ENCODE measurements around the gene RGS7. TPM values are rescaled to one million over a fixed set of nuclear protein-coding genes. Genes with fewer than 3 reads are reported as not detected.

The RGS7 gene
- total RNA-seq, 2 experiments from 2014 or later = not detected

GRCh38 chr1:241316372-241316771, 40.6 kb downstream of the RGS7 start:
- no peaks in the 10 kb centered on the region for H3K4me1 ChIP-seq (ENCODE audit: insufficient read depth, low read length, poor library complexity, severe bottlenecking)
- POLR2A ChIA-PET = interaction anchor here (0.6 to 0.8 kb wide), 3 partner anchors 131 to 895 kb away, joined by 3 read pairs; no protein-coding TSS in a partner anchor
- H3K4me2 ChIP-seq (ENCODE audit: low read length) = no peak overlapping the region
- DNase-seq (ENCODE audit: low spot score) = no peak
- H3K27ac ChIP-seq (ENCODE audit: low read depth, low read length, poor library complexity, severe bottlenecking) = no peak overlapping the region
- no TSS peak for BruUV-seq (replicated peaks)
- no peak overlapping the region for H3K4me3 ChIP-seq (ENCODE audit: low read depth, low read length, poor library complexity, severe bottlenecking)
- H2AFZ ChIP-seq (ENCODE audit: low read length) = no peak overlapping the region
- no peaks in the 10 kb centered on the region for H3K79me2 ChIP-seq (ENCODE audit: insufficient read depth, low read depth, low read length)
- CTCF ChIA-PET (ENCODE audit: unreplicated experiment) = no interaction called here
- no peaks in the 10 kb centered on the region for H4K20me1 ChIP-seq (ENCODE audit: insufficient read depth, low read length)
- no peaks in the 10 kb centered on the region for H3K9me2 ChIP-seq (ENCODE audit: insufficient read depth, low read length)
- TF ChIP-seq CTCF (conservative IDR thresholded peaks at IDR 0.05; ENCODE audit: low read length) = no peak
- H3K9me3 ChIP-seq (ENCODE audit: low read length) = no peaks in the 10 kb centered on the region
- intact Hi-C loops (cut with micrococcal nuclease; ENCODE audit: unreplicated experiment) = no loop called here
- H3K36me3 ChIP-seq (ENCODE audit: insufficient read depth, low read length) = no peaks in the 10 kb centered on the region

- Histone ChIP-seq H2AFZ (ENCODE audit: low read length) (no peak overlapping the region), H3K4me3 (ENCODE audit: low read depth, low read length, poor library complexity, severe bottlenecking) (no peak overlapping the region), H3K79me2 (ENCODE audit: insufficient read depth, low read depth, low read length) (no peaks in the 10 kb centered on the region), H3K27ac (ENCODE audit: low read depth, low read length, poor library complexity, severe bottlenecking) (no peak overlapping the region), H3K9me3 (ENCODE audit: low read length) (no peaks in the 10 kb centered on the region), H3K4me1 (ENCODE audit: insufficient read depth, low read length, poor library complexity, severe bottlenecking) (no peaks in the 10 kb centered on the region), H3K36me3 (ENCODE audit: insufficient read depth, low read length) (no peaks in the 10 kb centered on the region), H3K4me2 (ENCODE audit: low read length) (no peak overlapping the region), H4K20me1 (ENCODE audit: insufficient read depth, low read length) (no peaks in the 10 kb centered on the region), H3K9me2 (ENCODE audit: insufficient read depth, low read length) (no peaks in the 10 kb centered on the region)
- no TSS peak for BruUV-seq (replicated peaks)
- POLR2A ChIA-PET = interaction anchor here (0.8 kb wide), 1 partner anchor 230 kb away, joined by 4 read pairs; no protein-coding TSS in a partner anchor
- no peak for DNase-seq (ENCODE audit: low spot score)
- no peak for TF ChIP-seq CTCF (conservative IDR thresholded peaks at IDR 0.05; ENCODE audit: low read length)
- no peak for TF ChIP-seq EZH2phosphoT487 (IDR thresholded peaks at IDR 0.05; ENCODE audit: borderline replicate concordance, low read depth, low read length)
- CTCF ChIA-PET (ENCODE audit: unreplicated experiment) = no interaction called here
- intact Hi-C loops (cut with micrococcal nuclease; ENCODE audit: unreplicated experiment) = no loop called here
These were observed 45.8 kb downstream of the RGS7 start for GRCh38 chr1:241311056-241311746.

GRCh38 chr1:241310451-241310850, 46.6 kb downstream of the RGS7 start:
- POLR2A ChIA-PET = interaction anchor here (0.8 kb wide), 1 partner anchor 231 kb away, joined by 4 read pairs; no protein-coding TSS in a partner anchor
- Histone ChIP-seq H3K36me3 (ENCODE audit: insufficient read depth, low read length) (no peaks in the 10 kb centered on the region), H3K9me3 (ENCODE audit: low read length) (no peaks in the 10 kb centered on the region), H3K9me2 (ENCODE audit: insufficient read depth, low read length) (no peaks in the 10 kb centered on the region), H4K20me1 (ENCODE audit: insufficient read depth, low read length) (no peaks in the 10 kb centered on the region), H3K4me2 (ENCODE audit: low read length) (no peak overlapping the region), H3K27ac (ENCODE audit: low read depth, low read length, poor library complexity, severe bottlenecking) (no peak overlapping the region), H3K4me1 (ENCODE audit: insufficient read depth, low read length, poor library complexity, severe bottlenecking) (no peaks in the 10 kb centered on the region), H3K4me3 (ENCODE audit: low read depth, low read length, poor library complexity, severe bottlenecking) (no peak overlapping the region), H2AFZ (ENCODE audit: low read length) (no peak overlapping the region), H3K79me2 (ENCODE audit: insufficient read depth, low read depth, low read length) (no peaks in the 10 kb centered on the region)
- DNase-seq (ENCODE audit: low spot score) = no peak
- no TSS peak for BruUV-seq (replicated peaks)
- TF ChIP-seq EZH2phosphoT487 (IDR thresholded peaks at IDR 0.05; ENCODE audit: borderline replicate concordance, low read depth, low read length) (no peak), CTCF (conservative IDR thresholded peaks at IDR 0.05; ENCODE audit: low read length) (no peak)
- CTCF ChIA-PET (ENCODE audit: unreplicated experiment) = no interaction called here
- intact Hi-C loops (cut with micrococcal nuclease; ENCODE audit: unreplicated experiment) = no loop called here
